IMR-90 (cell line): Measurements from ENCODE around the gene KIF13A.

Experiments
- BHLHE40 ChIP-seq: fragments of 150-350 bp; IDR thresholded peaks from 2 replicates; pipeline ENCODE4 v1.6.1; 2016; ENCODE audit warnings: mild to moderate bottlenecking, low read depth, low read length
- CEBPB ChIP-seq: IDR thresholded peaks from 2 replicates; pipeline ENCODE4 v1.6.1; 2012; ENCODE audit warnings: low read depth, low read length, improper control_type of control experiment
- CHD1 ChIP-seq: IDR thresholded peaks from 2 replicates; pipeline ENCODE4 v1.6.1; 2012; ENCODE audit warnings: low read depth, low read length, improper control_type of control experiment
- CTCF ChIP-seq: conservative IDR thresholded peaks from 2 replicates; pipeline ENCODE4 v1.5.1; 2012; ENCODE audit warnings: mild to moderate bottlenecking, low read depth, low read length, improper control_type of control experiment
- ELK1 ChIP-seq: fragments of 150-350 bp; IDR thresholded peaks from 2 replicates; pipeline ENCODE4 v1.6.1; 2016; ENCODE audit warnings: low read depth, mild to moderate bottlenecking, low read length, moderate library complexity, borderline replicate concordance
- MAFK ChIP-seq: IDR thresholded peaks from 2 replicates; pipeline ENCODE4 v1.6.1; 2012; ENCODE audit warnings: low read depth, low read length, improper control_type of control experiment
- MAZ ChIP-seq: IDR thresholded peaks from 2 replicates; pipeline ENCODE4 v1.6.1; 2012; ENCODE audit warnings: low read depth, mild to moderate bottlenecking, low read length, improper control_type of control experiment, moderate library complexity, borderline replicate concordance
- MXI1 ChIP-seq: IDR thresholded peaks from 2 replicates; pipeline ENCODE4 v1.6.1; 2012; ENCODE audit warnings: low read depth, mild to moderate bottlenecking, low read length, moderate library complexity, borderline replicate concordance
- NFE2L2 ChIP-seq: fragments of 150-350 bp; IDR thresholded peaks from 2 replicates; pipeline ENCODE4 v1.6.1; 2016; ENCODE audit warnings: low read depth, mild to moderate bottlenecking, low read length
- POLR2A ChIP-seq: IDR thresholded peaks from 2 replicates; pipeline ENCODE4 v1.6.1; 2012; ENCODE audit warnings: mild to moderate bottlenecking, low read depth, low read length
- RAD21 ChIP-seq: IDR thresholded peaks from 2 replicates; pipeline ENCODE4 v1.6.1; 2012; ENCODE audit warnings: low read length, improper control_type of control experiment
- RCOR1 ChIP-seq: IDR thresholded peaks from 2 replicates; pipeline ENCODE4 v1.6.1; 2012; ENCODE audit warnings: mild to moderate bottlenecking, low read length, improper control_type of control experiment; ENCODE audit not compliant: insufficient replicate concordance
- RFX5 ChIP-seq: IDR thresholded peaks from 2 replicates; pipeline ENCODE4 v1.8.0; 2012; ENCODE audit warnings: low read depth, mild to moderate bottlenecking, low read length, moderate library complexity
- SMC3 ChIP-seq: fragments of 150-350 bp; IDR thresholded peaks from 2 replicates; pipeline ENCODE4 v1.6.1; 2016; ENCODE audit warnings: low read depth, mild to moderate bottlenecking, antibody characterized with exemption, low read length, moderate library complexity

- TF ChIP-seq NFE2L2 (no peak), CTCF (no peak), MAFK (no peak), CEBPB (no peak), ELK1 (no peak), RAD21 (no peak), BHLHE40 (no peak), POLR2A (no peak), RCOR1 (no peak), MXI1 (no peak), CHD1 (no peak), RFX5 (no peak), SMC3 (no peak), MAZ (no peak)
Measured at GRCh38 chr6:17712576-17712975, 274.9 kb downstream of the KIF13A start.
